NCI-H2196 treated with DMSO at 0.1 percent for 48 hours (cell line): ENCODE measurements around the gene CACNA2D3.

ENCODE experiments used
- DNase-seq: peaks from one replicate; lab custom pipeline; 2025; ENCODE audit not compliant: unreplicated experiment; lab: John Stamatoyannopoulos, UW

Gene CACNA2D3

GRCh38 chr3:54892168-54892567, 769.8 kb downstream of the CACNA2D3 start:
- DNase-seq, result no peak

DNA sequence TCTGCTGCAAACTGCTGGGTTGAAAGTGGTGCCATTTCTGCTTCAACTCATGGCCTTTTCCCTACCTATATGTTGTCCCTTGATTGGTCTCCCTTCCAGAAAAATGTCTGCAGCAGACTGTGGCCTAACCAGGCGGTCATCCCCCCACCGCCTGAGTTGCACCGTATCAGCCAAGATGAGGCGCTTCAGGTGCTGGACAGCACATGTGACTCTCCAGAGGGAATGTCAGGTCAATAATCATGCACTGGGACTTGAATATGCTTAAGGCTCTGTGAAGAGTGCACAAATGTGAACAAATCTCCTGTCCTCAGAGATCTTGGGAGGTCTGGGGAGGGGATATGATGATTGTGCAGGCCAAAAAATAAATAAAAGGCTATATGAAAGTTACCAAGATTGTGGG, 773.3 kb downstream of the CACNA2D3 start:
- no peak for DNase-seq

GRCh38 chr3:54897028-54897711, 774.8 kb downstream of the CACNA2D3 start:
- DNase-seq, result no peak

- DNase-seq, result no peak
These were observed 776.9 kb downstream of the CACNA2D3 start for GRCh38 chr3:54899273-54899672.

DNA sequence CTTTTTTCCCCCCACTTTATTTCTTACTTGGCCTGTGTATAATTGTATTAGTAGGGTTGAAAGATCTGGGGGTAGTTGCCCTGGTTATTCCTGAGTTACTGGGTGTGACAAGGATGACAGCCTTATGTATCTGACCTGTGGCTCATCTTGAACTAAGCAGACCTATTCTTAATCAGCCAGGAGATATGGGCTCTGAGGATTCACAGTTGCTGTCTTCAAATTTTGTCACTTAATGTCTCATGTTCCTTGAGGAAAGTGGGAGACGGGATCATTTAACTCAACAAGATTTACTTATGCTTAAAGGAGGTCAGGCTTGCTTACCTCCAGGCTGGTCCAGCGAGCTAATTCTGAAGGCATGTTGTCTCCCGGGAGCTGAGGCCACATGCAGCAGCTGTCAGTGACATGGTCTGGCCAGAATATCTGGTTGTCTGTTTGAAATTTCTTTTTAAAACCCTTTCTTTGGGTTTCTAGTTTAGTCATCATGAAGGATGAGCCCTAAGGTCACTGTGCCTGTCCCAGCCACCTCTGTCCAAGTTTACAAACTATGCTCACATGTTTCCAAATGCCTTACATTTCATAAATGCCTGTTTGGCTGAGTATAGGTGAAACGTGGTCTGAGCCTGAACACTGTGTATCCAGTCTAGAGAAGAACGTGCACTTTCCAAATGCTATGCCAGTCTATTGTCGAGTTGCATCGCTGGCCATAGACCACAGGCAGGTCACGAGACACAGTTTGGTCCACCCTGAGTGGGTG, 778.7 kb downstream of the CACNA2D3 start:
- no peak for DNase-seq

DNA sequence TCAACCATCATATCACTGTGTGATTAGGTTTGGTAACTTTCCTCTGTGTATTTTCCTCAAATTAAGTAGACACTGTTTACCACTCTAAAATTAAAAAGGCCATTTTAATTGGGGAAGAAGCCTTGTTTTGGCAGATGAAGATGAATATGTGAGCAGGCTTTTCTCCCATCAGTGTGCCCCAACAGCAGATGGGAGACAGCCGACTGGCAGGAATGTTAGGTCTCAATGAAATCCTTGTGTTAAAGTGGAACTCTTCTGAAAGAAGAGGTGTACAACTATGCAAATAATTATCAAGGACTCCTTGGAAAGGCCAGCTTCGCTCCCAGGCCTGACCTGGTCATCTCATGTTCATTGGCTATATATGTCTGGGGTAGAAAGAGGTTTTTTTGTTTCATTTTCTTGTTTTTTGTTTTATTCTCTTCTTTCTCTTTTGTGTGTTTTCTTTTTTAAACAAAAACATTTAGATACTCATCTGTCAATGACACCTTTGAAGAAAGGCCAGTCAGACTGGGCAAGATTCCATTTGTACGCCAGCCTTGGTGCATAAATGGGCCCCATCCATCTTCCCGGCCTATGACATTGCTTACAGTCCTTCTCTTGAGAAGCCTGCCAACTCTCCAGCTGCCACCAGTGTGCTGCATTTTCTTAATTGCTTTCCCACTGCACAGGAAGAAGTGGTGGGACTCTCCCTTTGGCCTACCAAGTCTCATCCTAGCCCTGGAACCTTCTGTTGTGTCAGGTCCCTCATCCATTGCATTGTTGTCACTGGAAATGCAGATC, 779.7 kb downstream of the CACNA2D3 start:
- no peak for DNase-seq

DNA sequence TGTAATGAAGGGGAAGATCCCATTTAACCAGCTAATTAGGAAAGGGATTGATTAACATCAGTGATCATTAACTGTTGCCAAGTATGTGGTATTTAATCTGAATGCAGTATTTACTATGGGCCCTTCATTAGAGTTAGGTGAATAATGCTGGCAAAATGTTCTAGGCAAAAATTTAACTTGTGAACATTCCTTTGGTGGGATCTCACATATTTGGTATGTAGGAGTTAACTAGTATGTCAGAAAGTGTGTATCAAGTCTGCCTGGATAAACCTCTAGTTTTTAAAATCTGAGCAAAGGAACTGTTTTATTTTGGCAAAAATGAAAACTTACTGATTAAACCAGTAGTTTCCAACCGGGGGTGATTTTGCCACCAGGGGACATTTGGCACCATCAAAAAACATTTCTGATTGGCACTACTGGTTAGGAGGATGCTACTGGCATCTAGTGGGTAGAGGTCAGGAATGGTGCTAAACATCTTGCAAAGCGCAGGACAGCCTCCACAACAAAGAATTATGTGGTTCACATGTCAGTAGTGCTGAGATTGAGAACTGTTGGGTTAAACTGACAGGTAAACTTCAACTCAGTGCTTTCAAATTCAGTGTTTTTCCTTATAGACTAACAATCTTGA, 783.0 kb downstream of the CACNA2D3 start:
- no peak for DNase-seq

- no peak for DNase-seq
These were observed 783.6 kb downstream of the CACNA2D3 start for GRCh38 chr3:54905920-54906319.

DNA sequence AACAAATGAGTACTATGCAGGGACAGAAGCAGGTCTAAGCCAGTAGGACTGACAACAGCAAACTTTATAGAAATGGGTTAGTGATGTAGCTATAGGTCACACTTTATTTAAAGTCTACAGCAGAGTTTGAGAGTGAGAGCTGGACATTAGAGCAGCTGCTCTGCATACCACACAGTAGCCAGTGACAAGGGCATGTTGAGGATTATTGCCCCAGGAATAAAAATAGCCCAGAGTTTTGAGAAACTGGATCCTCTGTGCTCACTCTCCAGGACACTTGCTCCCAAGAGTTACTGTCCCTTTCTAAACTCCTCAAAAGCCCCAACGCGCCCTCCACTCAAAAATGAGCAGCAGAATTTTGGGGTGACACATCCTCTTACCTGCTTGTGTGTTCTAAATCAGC, 784.4 kb downstream of the CACNA2D3 start:
- no peak for DNase-seq

GRCh38 chr3:54909191-54909590, 786.8 kb downstream of the CACNA2D3 start:
- DNase-seq, result no peak

- no peak for DNase-seq
These were observed 791.8 kb downstream of the CACNA2D3 start for GRCh38 chr3:54914180-54914579.

GRCh38 chr3:54915181-54915580, 792.8 kb downstream of the CACNA2D3 start:
- no peak for DNase-seq

DNA sequence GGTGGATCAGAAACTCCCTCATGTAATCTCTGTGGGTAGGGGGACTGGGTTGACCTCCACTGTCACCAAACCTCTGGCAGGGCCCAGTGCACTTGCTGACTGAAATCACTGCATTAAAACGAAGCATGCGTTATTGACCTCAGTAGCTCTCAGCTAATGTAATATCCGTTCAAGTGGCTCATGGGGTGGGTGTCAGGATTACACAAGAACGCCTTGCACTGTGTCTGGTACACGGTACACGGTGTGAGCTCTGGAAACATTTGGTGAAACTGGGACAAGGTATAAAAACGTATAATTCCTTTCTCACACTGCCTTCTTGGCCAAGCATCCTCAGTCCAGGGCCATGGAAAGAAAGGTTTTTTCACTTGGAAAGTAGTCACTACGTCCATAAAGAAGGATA, 793.6 kb downstream of the CACNA2D3 start:
- no peak for DNase-seq

DNA sequence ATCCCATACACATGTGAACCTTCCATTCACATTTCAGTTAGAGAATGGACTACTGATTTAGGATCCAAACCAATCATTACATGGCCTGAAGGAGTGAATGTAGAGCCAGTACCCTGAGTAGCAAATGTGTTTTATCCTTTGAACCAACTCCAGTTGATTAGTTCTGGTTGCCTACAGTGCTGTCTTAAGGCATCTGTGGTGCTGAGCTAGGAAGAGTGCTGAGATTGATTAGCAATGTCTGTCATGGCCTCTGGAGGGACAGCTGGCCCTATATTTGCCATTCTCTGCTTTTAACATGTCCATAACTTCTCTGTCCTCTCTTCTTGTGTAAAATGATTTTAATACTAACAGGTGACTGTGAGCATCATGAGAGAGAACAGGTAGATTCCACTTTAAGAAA, 794.4 kb downstream of the CACNA2D3 start:
- DNase-seq, result no peak

DNA sequence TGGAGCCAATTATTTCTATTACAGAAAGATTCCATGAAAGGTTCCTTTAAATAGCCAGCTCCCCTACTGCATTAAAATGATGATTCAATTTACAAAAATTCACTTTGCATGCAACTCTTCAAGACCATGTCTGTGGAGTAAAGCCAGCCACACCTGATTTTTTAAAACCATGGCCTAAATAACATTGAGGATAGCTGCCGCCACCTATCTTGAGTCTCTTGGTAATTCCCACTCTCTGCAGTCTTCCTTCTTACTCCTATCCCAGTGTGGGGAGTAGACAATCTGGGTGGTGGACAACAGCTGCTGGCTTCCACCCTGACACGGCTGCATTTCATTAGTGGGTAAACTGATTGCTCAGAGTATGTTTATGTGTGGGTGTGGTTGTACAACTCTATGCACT, 794.8 kb downstream of the CACNA2D3 start:
- DNase-seq, result no peak

- DNase-seq, result no peak
These were observed 795.5 kb downstream of the CACNA2D3 start for GRCh38 chr3:54917862-54918261.

GRCh38 chr3:54918516-54918915, 796.2 kb downstream of the CACNA2D3 start:
- no peak for DNase-seq

- DNase-seq, result no peak
These were observed 805.9 kb downstream of the CACNA2D3 start, which contains the start of gene LRTM1 for GRCh38 chr3:54928046-54928770. Gene LRTM1, minus strand, starts transcription at chr3:54928059. Its CDS starts 148 bp downstream, at chr3:54927911.

- no peak for DNase-seq
These were observed 808.8 kb downstream of the CACNA2D3 start for GRCh38 chr3:54931182-54931581.

DNA sequence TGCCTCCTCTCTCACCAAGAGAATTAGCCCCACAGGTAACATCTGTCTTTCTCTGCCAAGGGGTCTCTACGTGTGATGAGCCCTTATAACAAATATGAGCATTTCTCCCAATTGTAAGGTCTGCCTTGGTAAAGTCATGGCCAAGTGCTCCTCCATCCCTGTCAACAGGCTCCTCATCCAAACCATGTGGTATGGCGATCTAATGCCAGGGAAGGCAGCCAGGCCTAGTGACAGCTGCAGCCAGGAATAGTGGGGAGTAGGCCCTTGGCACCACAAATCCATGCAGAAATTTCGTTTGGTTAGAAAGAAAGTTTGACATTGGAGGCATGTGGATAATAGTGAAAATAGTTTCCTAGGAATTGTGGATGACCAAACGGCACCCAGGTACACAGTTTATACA, 810.3 kb downstream of the CACNA2D3 start:
- no peak for DNase-seq

DNA sequence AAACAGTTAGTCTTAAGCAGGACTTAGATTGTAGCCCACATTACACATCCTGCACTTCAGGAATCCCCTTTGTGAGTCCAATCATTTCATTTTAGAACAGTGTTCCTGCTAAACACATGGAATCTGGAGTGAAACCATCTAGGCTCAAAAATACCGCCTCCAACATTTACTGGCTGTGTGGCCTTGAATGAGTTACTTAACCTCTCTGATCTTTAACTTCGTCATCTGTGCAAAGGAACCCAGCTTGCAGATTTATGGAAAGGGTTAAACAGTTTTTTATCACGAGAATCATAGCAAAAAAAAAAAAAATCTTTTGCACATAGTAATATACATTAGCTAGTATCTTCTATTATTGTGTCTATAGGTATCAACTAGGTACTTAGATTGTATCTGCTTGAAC, 813.5 kb downstream of the CACNA2D3 start:
- DNase-seq, result no peak
